HCT116 (cell line): Measurements from ENCODE around the gene COL26A1. TPM values are rescaled to one million over a fixed set of nuclear protein-coding genes. Genes with fewer than 3 reads are reported as not detected.

Experiments
- ATAC-seq: fragments of 200-7000 bp; cut with Tn5 transposase; 2 replicates; pipeline ENCODE4 v1.9.1; 2020; ENCODE audit warnings: mild to moderate bottlenecking, moderate library complexity
- BruUV-seq: library from RNA; stranded (reverse); fragments of 400-500 nt; replicated peaks from 2 replicates; lab custom pipeline; 2021; lab: Mats Ljungman, UMichigan
- CTCF ChIA-PET: fragments of 300-600 bp; sonication (Branson Sonifier 250); formaldehyde crosslinking; loops from one replicate; lab custom pipeline; 2021; ENCODE audit warnings: antibody characterized with exemption; lab: Charles Lee
- POLR2A ChIA-PET: fragments of 300-600, 350-600 bp; sonication (Branson Sonifier 250); formaldehyde crosslinking; loops from one replicate; lab custom pipeline; 2021; ENCODE audit warnings: antibody characterized with exemption; lab: Charles Lee
- RAD21 ChIA-PET, 2 experiments: fragments of 300-600 bp; sonication (Branson Sonifier 250); formaldehyde crosslinking; loops; one replicate each; lab custom pipeline; 2023; ENCODE audit warnings: low total read pairs in 2 of 2; ENCODE audit not compliant: uncharacterized antibody in 2 of 2, unreplicated experiment in 2 of 2, low non-redundant PET in 1 of 2; lab: Charles Lee
- DNase-seq: peaks from one replicate; pipeline ENCODE4 v3.0.0-alpha.2; 2010; ENCODE audit warnings: low read depth, low spot score
- H2AFZ ChIP-seq: fragments of 200-600 bp; shearing (Covaris generic), sonication (generic); 2 replicates; pipeline ENCODE4 v1.6.1; 2017; ENCODE audit warnings: low read depth, mixed run types, mixed read lengths, antibody characterized with exemption, low read length; ENCODE audit not compliant: poor library complexity, severe bottlenecking
- H3K27ac ChIP-seq: 2 replicates; pipeline ENCODE4 v1.5.1; 2012; ENCODE audit warnings: low read depth, low read length
- H3K27me3 ChIP-seq: fragments of 200-600 bp; sonication (generic); 2 replicates; pipeline ENCODE4 v1.6.1; 2016; ENCODE audit warnings: mixed run types, low read length, mixed read lengths; ENCODE audit not compliant: insufficient read depth
- H3K36me3 ChIP-seq, 2 experiments: fragments of 200-500 bp in 1 of 2; fragments of 200-600 bp in 1 of 2; sonication (Bioruptor generic) in 1 of 2; sonication (generic) in 1 of 2; 2 replicates each; pipeline versions ENCODE4 v1.5.1 to v1.6.1; 2014 to 2016; ENCODE audit warnings: low read length in 2 of 2, inconsistent platforms in 1 of 2, mixed read lengths in 1 of 2, mixed run types in 1 of 2; ENCODE audit not compliant: insufficient read depth in 2 of 2, control insufficient read depth in 1 of 2
- H3K4me1 ChIP-seq, 2 experiments: fragments of 200-600 bp in 1 of 2; sonication (generic) in 1 of 2; 2 replicates each; pipeline versions ENCODE4 v1.5.1 to v1.6.1; 2012 to 2017; ENCODE audit warnings: low read length in 2 of 2, inconsistent platforms in 1 of 2, mild to moderate bottlenecking in 1 of 2, mixed read lengths in 1 of 2, mixed run types in 1 of 2, moderate library complexity in 1 of 2; ENCODE audit not compliant: insufficient read depth in 2 of 2, control insufficient read depth in 1 of 2
- H3K4me2 ChIP-seq: fragments of 200-600 bp; sonication (generic); 2 replicates; pipeline ENCODE4 v1.6.1; 2017; ENCODE audit warnings: mixed run types, low read length, mixed read lengths
- H3K4me3 ChIP-seq, 2 experiments: fragments of 200-600 bp in 1 of 2; sonication (generic) in 1 of 2; replicated peaks in 1 of 2; 2 replicates each; pipeline ENCODE4 v1.5.1; 2011 to 2016; ENCODE audit warnings: low read length in 2 of 2, control low read depth in 1 of 2, low read depth in 1 of 2, mild to moderate bottlenecking in 1 of 2, mixed read lengths in 1 of 2, mixed run types in 1 of 2
- H3K79me2 ChIP-seq: fragments of 200-600 bp; sonication (generic); 2 replicates; pipeline ENCODE4 v1.6.1; 2017; ENCODE audit warnings: mild to moderate bottlenecking, mixed run types, low read length, moderate library complexity, mixed read lengths; ENCODE audit not compliant: insufficient read depth
- H3K9ac ChIP-seq: fragments of 200-600 bp; sonication (generic); 2 replicates; pipeline ENCODE4 v1.6.1; 2016; ENCODE audit warnings: low read length, mixed read lengths
- H3K9me2 ChIP-seq: fragments of 200-600 bp; sonication (generic), shearing (Covaris generic); 2 replicates; pipeline ENCODE4 v1.6.1; 2017; ENCODE audit warnings: mixed run types, mild to moderate bottlenecking, moderate library complexity; ENCODE audit not compliant: insufficient read depth
- H3K9me3 ChIP-seq, 2 experiments: fragments of 200-500 bp in 1 of 2; fragments of 200-600 bp in 1 of 2; sonication (Bioruptor generic) in 1 of 2; sonication (generic) in 1 of 2; 2 replicates each; pipeline ENCODE4 v1.6.1; 2014 to 2017; ENCODE audit warnings: low read length in 2 of 2, mixed read lengths in 2 of 2, inconsistent platforms in 1 of 2, low read depth in 1 of 2, mild to moderate bottlenecking in 1 of 2, mixed run types in 1 of 2, moderate library complexity in 1 of 2; ENCODE audit not compliant: control insufficient read depth in 1 of 2, insufficient read depth in 1 of 2
- H4K20me1 ChIP-seq: fragments of 200-600 bp; sonication (generic), shearing (Covaris generic); 2 replicates; pipeline ENCODE4 v1.6.1; 2017; ENCODE audit warnings: mixed run types, mild to moderate bottlenecking, moderate library complexity; ENCODE audit not compliant: insufficient read depth
- ATF3 ChIP-seq: IDR thresholded peaks from 2 replicates; pipeline ENCODE4 v1.6.1; 2012
- CBX3 ChIP-seq: IDR thresholded peaks from 2 replicates; pipeline ENCODE4 v1.6.1; 2012; ENCODE audit warnings: low read depth
- ELF1 ChIP-seq: IDR thresholded peaks from 2 replicates; pipeline ENCODE4 v1.6.1; 2012; ENCODE audit warnings: low read depth, borderline replicate concordance
- EZH2 ChIP-seq: fragments of 200-600 bp; sonication (generic); IDR thresholded peaks from 2 replicates; pipeline ENCODE4 v1.6.1; 2017; ENCODE audit warnings: antibody characterized with exemption, mixed run types
- EZH2phosphoT487 ChIP-seq: fragments of 200-600 bp; IDR thresholded peaks from 2 replicates; pipeline ENCODE4 v1.6.1; 2018; ENCODE audit warnings: antibody characterized with exemption, borderline replicate concordance
- FOSL1 ChIP-seq: IDR thresholded peaks from 2 replicates; pipeline ENCODE4 v1.6.1; 2012; ENCODE audit warnings: low read depth
- JUND ChIP-seq: IDR thresholded peaks from 2 replicates; pipeline ENCODE4 v1.6.1; 2012
- RAD21 ChIP-seq: IDR thresholded peaks from 2 replicates; pipeline ENCODE4 v1.6.1; 2012; ENCODE audit warnings: low read depth, mild to moderate bottlenecking
- REST ChIP-seq: IDR thresholded peaks from 2 replicates; pipeline ENCODE4 v1.6.1; 2012; ENCODE audit warnings: low read depth
- SIN3A ChIP-seq: IDR thresholded peaks from 2 replicates; pipeline ENCODE4 v1.6.1; 2012; ENCODE audit warnings: low read depth
- YY1 ChIP-seq: IDR thresholded peaks from 2 replicates; pipeline ENCODE4 v1.6.1; 2011; ENCODE audit warnings: low read length, low read depth, moderate library complexity, mild to moderate bottlenecking; ENCODE audit not compliant: insufficient replicate concordance; ENCODE audit errors: extremely low read depth
- ZBTB33 ChIP-seq: IDR thresholded peaks from 2 replicates; pipeline ENCODE4 v1.6.1; 2011; ENCODE audit warnings: mild to moderate bottlenecking, low read length, moderate library complexity; ENCODE audit not compliant: insufficient replicate concordance; ENCODE audit errors: extremely low read depth
- ZFX ChIP-seq: fragments of 450-650 bp; IDR thresholded peaks from 2 replicates; pipeline ENCODE4 v1.6.1; 2017
- intact Hi-C: fragments of 100-400 bp; cut with micrococcal nuclease; formaldehyde crosslinking; loops from 2 replicates; pipeline ENCODE4 v1.10.0; 2022
- total RNA-seq: library from RNA; stranded (reverse); gene quantifications from one replicate; pipeline ENCODE4 v1.2.1, GENCODE V29; 2021; ENCODE audit not compliant: unreplicated experiment

COL26A1 gene
- total RNA-seq, 1 experiment from 2014 or later: 0.27 TPM

- no peak for TF ChIP-seq YY1
- no peak for TF ChIP-seq ATF3
Observed at GRCh38 chr7:101555269-101555920, 192.7 kb downstream of the COL26A1 start (continued).

GRCh38 chr7:101555921-101556275, 193.2 kb downstream of the COL26A1 start:
- ChIA-PET CTCF (no interaction called here), RAD21 (no interaction called here), POLR2A (no interaction called here)
- Histone ChIP-seq H2AFZ (no peak overlapping the region), H3K4me3 (no peak overlapping the region), H3K4me2 (no peak overlapping the region), H3K4me1 (peaks cover 0 to 3% of the 10 kb centered on the region in 2 experiments; a peak in 1 of 4 replicates), H4K20me1 (no peaks in the 10 kb centered on the region), H3K9me3 (no peaks in the 10 kb centered on the region), H3K36me3 (no peaks in the 10 kb centered on the region), H3K9me2 (no peaks in the 10 kb centered on the region), H3K27ac (no peak overlapping the region), H3K27me3 (no peaks in the 10 kb centered on the region), H3K9ac (no peak overlapping the region), H3K79me2 (no peaks in the 10 kb centered on the region)
- ATAC-seq: no peak
- no peak for DNase-seq
- intact Hi-C loops: no loop called here
- TF ChIP-seq SIN3A (no peak), JUND (no peak)
- no TSS peak for BruUV-seq

- H3K9me2 ChIP-seq: no peaks in the 10 kb centered on the region
- H2AFZ ChIP-seq: no peak overlapping the region
- RAD21 ChIA-PET: no interaction called here
- no peak overlapping the region for H3K27ac ChIP-seq
- no peak for DNase-seq
- H3K79me2 ChIP-seq: no peaks in the 10 kb centered on the region
- no peak for ATAC-seq
- peaks cover 0 to 3% of the 10 kb centered on the region in 2 experiments; a peak in 1 of 4 replicates for H3K4me1 ChIP-seq
- CTCF ChIA-PET: no interaction called here
- no peak overlapping the region for H3K4me2 ChIP-seq
- no TSS peak for BruUV-seq
- POLR2A ChIA-PET: no interaction called here
- no peaks in the 10 kb centered on the region for H4K20me1 ChIP-seq
- H3K9me3 ChIP-seq: no peaks in the 10 kb centered on the region
- H3K9ac ChIP-seq: no peak overlapping the region
- no peak overlapping the region for H3K4me3 ChIP-seq
- no peaks in the 10 kb centered on the region for H3K27me3 ChIP-seq
- intact Hi-C loops: no loop called here
- no peaks in the 10 kb centered on the region for H3K36me3 ChIP-seq
- no peak for TF ChIP-seq EZH2
- no peak for TF ChIP-seq ELF1
- TF ChIP-seq SIN3A: no peak
- no peak for TF ChIP-seq FOSL1
- TF ChIP-seq EZH2phosphoT487: no peak
- no peak for TF ChIP-seq ZBTB33
- TF ChIP-seq REST: no peak
- no peak for TF ChIP-seq RAD21
- TF ChIP-seq ZFX: no peak
- no peak for TF ChIP-seq CBX3
Observed at GRCh38 chr7:101556453-101556968, 193.8 kb downstream of the COL26A1 start.
